ENCODE data around the gene GNG13.

DNA sequence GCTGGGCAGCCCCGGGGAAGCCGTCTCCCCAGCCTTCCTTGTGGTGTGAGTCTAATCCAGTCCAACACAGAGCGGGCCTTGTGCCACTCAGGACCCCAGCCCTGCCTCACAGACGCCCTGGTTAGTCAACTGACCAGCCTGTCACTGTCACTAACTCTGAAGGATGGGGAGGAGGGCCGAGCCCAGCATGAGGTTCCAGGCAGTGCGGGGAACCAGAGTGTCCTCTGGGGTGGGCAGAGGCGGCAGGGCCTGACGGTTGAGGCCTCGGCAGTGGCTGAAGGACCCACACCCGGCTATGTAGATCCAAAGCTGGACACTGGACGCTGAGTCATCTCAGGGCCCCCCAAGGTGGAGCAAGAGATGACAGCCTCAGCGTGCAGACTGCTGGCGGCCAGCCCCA is 21.0 kb downstream of the GNG13 start:
- TF ChIP-seq, protein P1, sequence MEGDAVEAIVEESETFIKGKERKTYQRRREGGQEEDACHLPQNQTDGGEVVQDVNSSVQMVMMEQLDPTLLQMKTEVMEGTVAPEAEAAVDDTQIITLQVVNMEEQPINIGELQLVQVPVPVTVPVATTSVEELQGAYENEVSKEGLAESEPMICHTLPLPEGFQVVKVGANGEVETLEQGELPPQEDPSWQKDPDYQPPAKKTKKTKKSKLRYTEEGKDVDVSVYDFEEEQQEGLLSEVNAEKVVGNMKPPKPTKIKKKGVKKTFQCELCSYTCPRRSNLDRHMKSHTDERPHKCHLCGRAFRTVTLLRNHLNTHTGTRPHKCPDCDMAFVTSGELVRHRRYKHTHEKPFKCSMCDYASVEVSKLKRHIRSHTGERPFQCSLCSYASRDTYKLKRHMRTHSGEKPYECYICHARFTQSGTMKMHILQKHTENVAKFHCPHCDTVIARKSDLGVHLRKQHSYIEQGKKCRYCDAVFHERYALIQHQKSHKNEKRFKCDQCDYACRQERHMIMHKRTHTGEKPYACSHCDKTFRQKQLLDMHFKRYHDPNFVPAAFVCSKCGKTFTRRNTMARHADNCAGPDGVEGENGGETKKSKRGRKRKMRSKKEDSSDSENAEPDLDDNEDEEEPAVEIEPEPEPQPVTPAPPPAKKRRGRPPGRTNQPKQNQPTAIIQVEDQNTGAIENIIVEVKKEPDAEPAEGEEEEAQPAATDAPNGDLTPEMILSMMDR (IDR thresholded peaks at IDR 0.05; ENCODE audit: low read depth, low read length, poor library complexity, severe bottlenecking): no peak
- TF ChIP-seq EZH2phosphoT487 (IDR thresholded peaks at IDR 0.05; ENCODE audit: borderline replicate concordance, low read length): no peak
